ENCODE results near the gene FOXN3. TPM values are rescaled to one million over a fixed set of nuclear protein-coding genes. Genes with fewer than 3 reads are reported as not detected.
"Not testable (repeated sequence)": the region's sequence is repeated elsewhere in the genome, so short reads cannot be mapped to it uniquely, and the experiment has no call there.

Gene FOXN3
- total and polyA plus RNA-seq, 5 donors = 31.5 to 146 (median 119) TPM

GRCh38 chr14:89167705-89168104 lies 249.3 kb downstream of the FOXN3 start:
- no peak for DNase-seq
- Histone ChIP-seq H3K9me3 (ENCODE audit: control insufficient read depth, low read length) (no peaks in the 10 kb centered on the region), H3K4me1 (ENCODE audit: control insufficient read depth, insufficient read depth, low read length) (peaks cover 8% of the 10 kb centered on the region), H3K27ac (ENCODE audit: low read length) (no peak overlapping the region), H3K4me3 (ENCODE audit: low read length) (no peak overlapping the region), H3K27me3 (ENCODE audit: control insufficient read depth, insufficient read depth) (no peaks in the 10 kb centered on the region)
- ATAC-seq = no peak
- intact Hi-C loops (cut with DNase I) = loop anchor here in 1 of 4 donors (10.0 kb wide), 1 partner anchor 247 kb away; the partner anchor contains the start of gene FOXN3
- WGBS = 71% methylated on average over 6 of the region's 6 CpGs

GRCh38 chr14:89166633-89167032 lies 250.4 kb downstream of the FOXN3 start:
- ATAC-seq (no peak), DNase-seq (no peak)
- Histone ChIP-seq H3K4me1 (ENCODE audit: control insufficient read depth, insufficient read depth, low read length) (peaks cover 8% of the 10 kb centered on the region), H3K27me3 (ENCODE audit: control insufficient read depth, insufficient read depth) (no peaks in the 10 kb centered on the region), H3K27ac (ENCODE audit: low read length) (no peak overlapping the region), H3K9me3 (ENCODE audit: control insufficient read depth, low read length) (no peaks in the 10 kb centered on the region), H3K4me3 (ENCODE audit: low read length) (no peak overlapping the region)
- intact Hi-C loops (cut with DNase I) = loop anchor here in 1 of 4 donors (10.0 kb wide), 1 partner anchor 248 kb away; the partner anchor contains the start of gene FOXN3
- WGBS = 84% methylated on average over 4 of the region's 4 CpGs

GRCh38 chr14:89165189-89166181 lies 251.5 kb downstream of the FOXN3 start:
- ATAC-seq (peak; percentile 77 to 88), DNase-seq (peak in 2 of 3 donors; percentile 25 to 46)
- WGBS = 46% methylated on average over 11 of the region's 11 CpGs
- Histone ChIP-seq H3K27ac (ENCODE audit: low read length) (peak overlapping the region; percentile 81), H3K27me3 (ENCODE audit: control insufficient read depth, insufficient read depth) (no peaks in the 10 kb centered on the region), H3K4me3 (ENCODE audit: low read length) (peak overlapping the region; percentile 30), H3K9me3 (ENCODE audit: control insufficient read depth, low read length) (no peaks in the 10 kb centered on the region), H3K4me1 (ENCODE audit: control insufficient read depth, insufficient read depth, low read length) (peaks cover 8% of the 10 kb centered on the region)
- intact Hi-C loops (cut with DNase I) = loop anchor here in 1 of 4 donors (10.0 kb wide), 1 partner anchor 249 kb away; the partner anchor contains the start of gene FOXN3

- H3K27me3 ChIP-seq (ENCODE audit: control insufficient read depth, insufficient read depth) = no peaks in the 10 kb centered on the region
- H3K4me3 ChIP-seq (ENCODE audit: low read length) = no peak overlapping the region
- ATAC-seq = peak; percentile 36 to 42
These were observed 252.6 kb downstream of the FOXN3 start for GRCh38 chr14:89164168-89165073.

GRCh38 chr14:89163031-89163636 lies 253.9 kb downstream of the FOXN3 start:
- ATAC-seq = peak; percentile 25 to 54

More at GRCh38 chr14:89164168-89165073, 252.6 kb downstream of the FOXN3 start:
- peak in 1 of 3 donors; percentile 32 for DNase-seq
- WGBS = 74% methylated on average over 18 of the region's 18 CpGs
- peak overlapping the region; percentile 81 for H3K27ac ChIP-seq (ENCODE audit: low read length)
- H3K9me3 ChIP-seq (ENCODE audit: control insufficient read depth, low read length) = no peaks in the 10 kb centered on the region
- intact Hi-C loops (cut with DNase I) = loop anchor here in 1 of 4 donors (10.0 kb wide), 1 partner anchor 250 kb away; the partner anchor contains the start of gene FOXN3
- H3K4me1 ChIP-seq (ENCODE audit: control insufficient read depth, insufficient read depth, low read length) = peaks cover 8% of the 10 kb centered on the region

GRCh38 chr14:89162586-89162985 lies 254.4 kb downstream of the FOXN3 start:
- no peaks in the 10 kb centered on the region for H3K27me3 ChIP-seq (ENCODE audit: control insufficient read depth, insufficient read depth)
- H3K9me3 ChIP-seq (ENCODE audit: control insufficient read depth, low read length) = no peaks in the 10 kb centered on the region
- ATAC-seq (no peak), DNase-seq (peak in 1 of 3 donors; percentile 29)
- H3K4me1 ChIP-seq (ENCODE audit: control insufficient read depth, insufficient read depth, low read length) = peaks cover 8% of the 10 kb centered on the region
- 97% methylated on average over 22 of the region's 22 CpGs for WGBS
- no peak overlapping the region for H3K4me3 ChIP-seq (ENCODE audit: low read length)
- intact Hi-C loops (cut with DNase I) = loop anchor here in 1 of 4 donors (10.0 kb wide), 1 partner anchor 252 kb away; the partner anchor contains the start of gene FOXN3
- no peak overlapping the region for H3K27ac ChIP-seq (ENCODE audit: low read length)

More at GRCh38 chr14:89163031-89163636, 253.9 kb downstream of the FOXN3 start:
- H3K4me1 ChIP-seq (ENCODE audit: control insufficient read depth, insufficient read depth, low read length) = peaks cover 8% of the 10 kb centered on the region
- no peak overlapping the region for H3K4me3 ChIP-seq (ENCODE audit: low read length)
- intact Hi-C loops (cut with DNase I) = loop anchor here in 1 of 4 donors (10.0 kb wide), 1 partner anchor 252 kb away; the partner anchor contains the start of gene FOXN3
- DNase-seq = no peak
- H3K27me3 ChIP-seq (ENCODE audit: control insufficient read depth, insufficient read depth) = no peaks in the 10 kb centered on the region
- WGBS = 76% methylated on average over 17 of the region's 17 CpGs
- no peaks in the 10 kb centered on the region for H3K9me3 ChIP-seq (ENCODE audit: control insufficient read depth, low read length)
- H3K27ac ChIP-seq (ENCODE audit: low read length) = no peak overlapping the region

- no peak overlapping the region for H3K4me3 ChIP-seq (ENCODE audit: low read length)
- H3K27ac ChIP-seq (ENCODE audit: low read length) = no peak overlapping the region
- WGBS = 87% methylated on average over 7 of the region's 7 CpGs
- DNase-seq (no peak), ATAC-seq (no peak)
- peaks cover 8% of the 10 kb centered on the region for H3K4me1 ChIP-seq (ENCODE audit: control insufficient read depth, insufficient read depth, low read length)
- H3K27me3 ChIP-seq (ENCODE audit: control insufficient read depth, insufficient read depth) = no peaks in the 10 kb centered on the region
- intact Hi-C loops (cut with DNase I) = loop anchor here in 1 of 4 donors (10.0 kb wide), 1 partner anchor 254 kb away; the partner anchor contains the start of gene FOXN3
- H3K9me3 ChIP-seq (ENCODE audit: control insufficient read depth, low read length) = no peaks in the 10 kb centered on the region
These were observed 256.6 kb downstream of the FOXN3 start for GRCh38 chr14:89160437-89160836.

GRCh38 chr14:89158701-89159100 lies 258.3 kb downstream of the FOXN3 start:
- WGBS = 90% methylated on average over 11 of the region's 11 CpGs
- ATAC-seq = no peak

GRCh38 chr14:89158104-89158503 lies 258.9 kb downstream of the FOXN3 start:
- H3K4me3 ChIP-seq (ENCODE audit: low read length); H3K27ac ChIP-seq (ENCODE audit: low read length); DNase-seq; intact Hi-C loops (cut with DNase I); H3K27me3 ChIP-seq (ENCODE audit: control insufficient read depth, insufficient read depth); H3K4me1 ChIP-seq (ENCODE audit: control insufficient read depth, insufficient read depth, low read length); H3K9me3 ChIP-seq (ENCODE audit: control insufficient read depth, low read length): not testable (repeated sequence)
- WGBS = 91% methylated on average over 7 of the region's 7 CpGs
- ATAC-seq = peak in 1 of 2 donors; percentile 50

More at GRCh38 chr14:89158701-89159100, 258.3 kb downstream of the FOXN3 start:
- no peak overlapping the region for H3K4me3 ChIP-seq (ENCODE audit: low read length)
- no peaks in the 10 kb centered on the region for H3K27me3 ChIP-seq (ENCODE audit: control insufficient read depth, insufficient read depth)
- H3K4me1 ChIP-seq (ENCODE audit: control insufficient read depth, insufficient read depth, low read length) = no peaks in the 10 kb centered on the region
- intact Hi-C loops (cut with DNase I) = no loop called here
- H3K27ac ChIP-seq (ENCODE audit: low read length) = no peak overlapping the region
- no peak for DNase-seq
- no peaks in the 10 kb centered on the region for H3K9me3 ChIP-seq (ENCODE audit: control insufficient read depth, low read length)

- Histone ChIP-seq H3K4me1 (ENCODE audit: control insufficient read depth, insufficient read depth, low read length) (no peaks in the 10 kb centered on the region), H3K9me3 (ENCODE audit: control insufficient read depth, low read length) (no peaks in the 10 kb centered on the region), H3K27me3 (ENCODE audit: control insufficient read depth, insufficient read depth) (no peaks in the 10 kb centered on the region), H3K27ac (ENCODE audit: low read length) (no peak overlapping the region), H3K4me3 (ENCODE audit: low read length) (no peak overlapping the region)
- ATAC-seq (no peak), DNase-seq (no peak)
- 96% methylated on average over 5 of the region's 5 CpGs for WGBS
- intact Hi-C loops (cut with DNase I) = no loop called here
These were observed 261.5 kb downstream of the FOXN3 start for GRCh38 chr14:89155491-89155890.

Measured in right cardiac atrium (tissue), 5 donors.